Gastrocnemius medialis (tissue), 4 donors: ENCODE data around the gene KATNBL1. TPM values are rescaled to one million over a fixed set of nuclear protein-coding genes. Genes with fewer than 3 reads are reported as not detected.
"Not testable (repeated sequence)": the region's sequence is repeated elsewhere in the genome, so short reads cannot be mapped to it uniquely, and the experiment has no call there.

Experiments
- ATAC-seq, 2 donors: fragments of 150-250 bp; one replicate each; pipeline ENCODE4 v1.9.1; 2016
- DNase-seq, 2 donors: peaks; one replicate each; pipeline ENCODE4 v3.0.0-alpha.2; 2019
- H3K27ac ChIP-seq, 4 donors: fragments of 200-600 bp; sonication (generic); 1 replicate in 1 of 4; 2 replicates in 3 of 4; pipeline ENCODE4 v1.5.1; 2016 to 2018; ENCODE audit warnings: mild to moderate bottlenecking in 2 of 4, moderate library complexity in 1 of 4
- H3K27me3 ChIP-seq, 3 donors: fragments of 200-600 bp; sonication (generic) in 2 of 3; 1 replicate in 1 of 3; 2 replicates in 2 of 3; pipeline versions ENCODE4 v1.5.1 to v1.6.0; 2016 to 2019; ENCODE audit warnings: mild to moderate bottlenecking in 1 of 3, moderate library complexity in 1 of 3
- H3K36me3 ChIP-seq, 2 donors: fragments of 200-600 bp; sonication (generic) in 1 of 2; one replicate each; pipeline ENCODE4 v1.5.1; 2017 to 2018
- H3K4me1 ChIP-seq, 2 donors: fragments of 200-600 bp; sonication (generic) in 1 of 2; one replicate each; pipeline ENCODE4 v1.5.1; 2016 to 2017; ENCODE audit warnings: mild to moderate bottlenecking in 2 of 2
- H3K4me3 ChIP-seq, 4 donors: fragments of 200-600 bp; sonication (generic) in 3 of 4; 1 replicate in 1 of 4; 2 replicates in 3 of 4; pipeline ENCODE4 v1.5.1; 2016 to 2019; ENCODE audit warnings: mild to moderate bottlenecking in 2 of 4
- H3K9me3 ChIP-seq, 3 donors: fragments of 200-600 bp; sonication (generic) in 2 of 3; 1 replicate in 1 of 3; 2 replicates in 2 of 3; pipeline ENCODE4 v1.5.1; 2016 to 2019
- CTCF ChIP-seq, 5 experiments: fragments of 450-650 bp in 3 of 5; fragments of 200-600 bp in 2 of 5; sonication (generic) in 2 of 5; IDR thresholded peaks in 4 of 5; conservative IDR thresholded peaks in 1 of 5; 1 replicate in 4 of 5; 2 replicates in 1 of 5; pipeline ENCODE4 v1.5.1; 2016 to 2019; ENCODE audit warnings: antibody characterized with exemption in 5 of 5, mild to moderate bottlenecking in 3 of 5, moderate library complexity in 3 of 5
- POLR2A ChIP-seq, 2 donors: fragments of 450-650 bp; IDR thresholded peaks; one replicate each; pipeline ENCODE4 v1.6.1; 2017; ENCODE audit warnings: antibody characterized with exemption in 2 of 2, mild to moderate bottlenecking in 2 of 2, moderate library complexity in 2 of 2
- in situ Hi-C, 4 donors: fragments of 200-750 bp; cut with MboI; loops; one replicate each; pipeline versions ENCODE4 v1.15.0 to v1.8.0; 2017; ENCODE audit warnings: low sequenced_read_pairs in 4 of 4
- intact Hi-C: fragments of 100-400 bp; cut with DNase I; formaldehyde crosslinking; loops from one replicate; pipeline ENCODE4 v1.15.1; 2023; ENCODE audit warnings: low total_unique reads
- total RNA-seq, 4 donors: library from RNA; depleted of rRNA; stranded (reverse); fragments of >200 nt; gene quantifications; one replicate each; pipeline versions ENCODE4 v1.1.0 to v1.2.3, GENCODE V29; 2016

Gene KATNBL1
- total RNA-seq, 4 donors from 2014 or later, result 9.2 to 24.9 (median 12.3) TPM

- in situ Hi-C loops, result loop anchor here in 1 of 4 donors (25.0 kb wide), 1 partner anchor 781 kb away; the partner anchor contains the start of gene ZNF770
- H3K9me3 ChIP-seq, result no peaks in the 10 kb centered on the region
- TF ChIP-seq CTCF (IDR thresholded peaks at IDR 0.05 in 4 of 5, conservative IDR thresholded peaks at IDR 0.05 in 1 of 5) (no peak), POLR2A (IDR thresholded peaks at IDR 0.05) (no peak)
- ATAC-seq (no peak), DNase-seq (no peak)
- no peak overlapping the region for H3K4me3 ChIP-seq
- H3K27ac ChIP-seq, result no peak overlapping the region
- intact Hi-C loops, result no loop called here
- no peaks in the 10 kb centered on the region for H3K36me3 ChIP-seq
- peaks cover 12% of the 10 kb centered on the region in 2 donors for H3K4me1 ChIP-seq
- H3K27me3 ChIP-seq, result no peaks in the 10 kb centered on the region
These were observed 3.9 kb downstream of the KATNBL1 start for GRCh38 chr15:34206011-34206410.

- H3K4me3 ChIP-seq, result no peak overlapping the region
- H3K4me1 ChIP-seq, result peaks cover 10% of the 10 kb centered on the region in 2 donors
- TF ChIP-seq CTCF (IDR thresholded peaks at IDR 0.05 in 4 of 5, conservative IDR thresholded peaks at IDR 0.05 in 1 of 5) (no peak), POLR2A (IDR thresholded peaks at IDR 0.05) (no peak)
- no peaks in the 10 kb centered on the region for H3K27me3 ChIP-seq
- intact Hi-C loops, result no loop called here
- DNase-seq (no peak), ATAC-seq (no peak)
- in situ Hi-C loops, result loop anchor here in 1 of 4 donors (25.0 kb wide), 1 partner anchor 783 kb away; the partner anchor contains the start of gene ZNF770
- no peaks in the 10 kb centered on the region for H3K9me3 ChIP-seq
- no peaks in the 10 kb centered on the region for H3K36me3 ChIP-seq
- H3K27ac ChIP-seq, result no peak overlapping the region
These were observed 6.0 kb downstream of the KATNBL1 start for GRCh38 chr15:34203936-34204335.

GRCh38 chr15:34203305-34203704 lies 6.6 kb downstream of the KATNBL1 start:
- in situ Hi-C loops, result loop anchor here in 1 of 4 donors (25.0 kb wide), 1 partner anchor 784 kb away; the partner anchor contains the start of gene ZNF770
- intact Hi-C loops, result no loop called here
- Histone ChIP-seq H3K36me3 (no peaks in the 10 kb centered on the region), H3K4me1 (peaks cover 3% of the 10 kb centered on the region in 2 donors), H3K9me3 (no peaks in the 10 kb centered on the region), H3K27ac (no peak overlapping the region), H3K27me3 (no peaks in the 10 kb centered on the region), H3K4me3 (no peak overlapping the region)
- no peak for DNase-seq
- no peak for TF ChIP-seq POLR2A (IDR thresholded peaks at IDR 0.05)
- ATAC-seq, result no peak

GRCh38 chr15:34193272-34193671 lies 16.6 kb downstream of the KATNBL1 start:
- DNase-seq, H3K4me3 ChIP-seq, H3K27ac ChIP-seq, H3K27me3 ChIP-seq, ATAC-seq, H3K36me3 ChIP-seq, H3K9me3 ChIP-seq, in situ Hi-C loops, H3K4me1 ChIP-seq, intact Hi-C loops: not testable (repeated sequence)

GRCh38 chr15:34188711-34189110 lies 21.2 kb downstream of the KATNBL1 start:
- Histone ChIP-seq H3K9me3 (no peaks in the 10 kb centered on the region), H3K27ac (no peak overlapping the region), H3K36me3 (no peaks in the 10 kb centered on the region), H3K4me3 (no peak overlapping the region), H3K27me3 (no peaks in the 10 kb centered on the region), H3K4me1 (no peaks in the 10 kb centered on the region)
- ATAC-seq (no peak), DNase-seq (no peak)
- intact Hi-C loops, result no loop called here
- in situ Hi-C loops, result no loop called here
- TF ChIP-seq CTCF (IDR thresholded peaks at IDR 0.05 in 4 of 5, conservative IDR thresholded peaks at IDR 0.05 in 1 of 5) (no peak), POLR2A (IDR thresholded peaks at IDR 0.05) (no peak)

- intact Hi-C loops (no loop called here), in situ Hi-C loops (no loop called here)
- Histone ChIP-seq H3K4me1 (no peaks in the 10 kb centered on the region), H3K4me3 (no peak overlapping the region), H3K9me3 (no peaks in the 10 kb centered on the region), H3K27ac (no peak overlapping the region), H3K27me3 (no peaks in the 10 kb centered on the region), H3K36me3 (no peaks in the 10 kb centered on the region)
- no peak for TF ChIP-seq CTCF (IDR thresholded peaks at IDR 0.05 in 4 of 5, conservative IDR thresholded peaks at IDR 0.05 in 1 of 5)
- TF ChIP-seq POLR2A (IDR thresholded peaks at IDR 0.05), result no peak
- DNase-seq (no peak), ATAC-seq (no peak)
These were observed 24.2 kb downstream of the KATNBL1 start for GRCh38 chr15:34185666-34186065.
